Stimulated activated CD4-positive, alpha-beta T cell treated with anti-CD3 and anti-CD28 coated beads, Interleukin-15, amount 100 ng/mL, for 24 hours (primary cell): ENCODE results near the gene MAP7D1.

Experiments used
- DNase-seq: peaks from one replicate; pipeline ENCODE4 v3.0.0-alpha.2; 2020

MAP7D1 gene

DNA sequence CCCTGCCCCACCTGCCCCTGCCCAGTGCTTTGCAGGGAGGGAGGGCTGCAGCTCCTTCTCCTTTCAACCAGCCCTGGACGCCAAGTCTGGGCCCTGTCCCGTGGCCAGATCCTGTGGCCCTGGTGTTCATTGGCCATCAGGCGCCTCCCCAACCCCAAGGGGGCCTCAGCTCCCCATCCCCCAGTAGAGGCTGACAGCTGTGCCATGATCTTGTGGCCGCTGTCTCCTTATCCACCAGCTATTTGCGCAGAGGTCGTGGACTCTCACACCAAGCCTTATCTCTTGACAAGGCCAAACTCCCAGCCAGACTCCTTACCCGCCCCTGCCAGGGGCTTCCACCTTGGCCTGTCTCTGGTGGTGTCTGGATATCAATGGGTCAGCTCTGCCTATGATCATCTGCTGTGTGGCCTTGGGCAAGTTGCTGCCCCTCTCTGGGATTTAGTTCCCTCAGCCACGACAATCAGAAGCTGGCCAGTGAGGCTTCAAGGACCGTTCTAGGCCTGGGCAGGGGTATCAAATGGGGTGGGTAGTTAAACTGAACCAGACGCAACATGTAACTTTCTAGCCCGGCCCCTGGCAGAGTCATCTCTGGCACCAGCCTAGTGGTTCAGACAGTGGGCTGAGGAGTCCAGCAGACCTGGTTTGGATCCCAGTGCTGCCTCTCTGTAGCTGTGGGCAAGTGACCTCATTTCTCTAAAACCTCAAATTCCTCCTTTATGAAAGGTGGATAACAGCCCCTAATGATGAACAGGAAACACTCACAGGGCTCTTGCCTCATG, 27.6 kb upstream of the MAP7D1 start:
- no peak for DNase-seq

DNA sequence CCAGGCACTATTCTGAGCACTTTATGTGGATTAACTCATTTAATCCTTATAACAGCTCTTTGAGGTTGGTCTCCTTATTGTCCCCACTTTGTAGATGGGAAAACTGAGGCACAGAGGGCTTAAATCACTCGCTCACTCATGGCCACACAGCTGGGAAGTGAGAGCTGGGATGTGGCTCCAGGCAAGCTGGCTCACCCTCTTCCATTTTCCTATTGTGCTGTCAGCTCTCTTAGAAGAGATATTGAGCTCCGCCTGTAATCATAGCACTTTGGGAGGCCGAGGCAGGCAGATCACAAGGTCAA, 27.1 kb upstream of the MAP7D1 start:
- no peak for DNase-seq

DNA sequence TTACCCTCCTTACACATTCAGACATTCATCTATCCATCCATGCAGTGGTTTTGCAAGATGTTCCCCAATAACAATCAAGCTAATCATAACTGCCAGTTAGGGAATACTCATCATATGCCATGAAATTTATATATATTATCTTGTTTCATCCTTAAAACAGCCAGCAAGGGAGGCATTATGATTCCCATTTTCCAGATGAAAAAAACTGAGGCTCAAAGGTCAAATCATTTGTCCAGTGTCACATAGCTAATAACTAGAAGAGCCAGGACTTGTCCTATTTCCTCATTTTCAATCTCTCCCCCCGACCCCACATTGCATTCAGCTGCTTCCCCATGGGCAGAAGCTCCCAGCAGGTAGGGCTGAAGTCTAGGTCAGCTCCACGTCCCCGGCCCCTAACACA, 23.9 kb upstream of the MAP7D1 start:
- DNase-seq: no peak

- DNase-seq: no peak
Observed at GRCh38 chr1:36133484-36133883, 22.5 kb upstream of the MAP7D1 start.

- no peak for DNase-seq
Observed at GRCh38 chr1:36134031-36134430, 21.9 kb upstream of the MAP7D1 start.

DNA sequence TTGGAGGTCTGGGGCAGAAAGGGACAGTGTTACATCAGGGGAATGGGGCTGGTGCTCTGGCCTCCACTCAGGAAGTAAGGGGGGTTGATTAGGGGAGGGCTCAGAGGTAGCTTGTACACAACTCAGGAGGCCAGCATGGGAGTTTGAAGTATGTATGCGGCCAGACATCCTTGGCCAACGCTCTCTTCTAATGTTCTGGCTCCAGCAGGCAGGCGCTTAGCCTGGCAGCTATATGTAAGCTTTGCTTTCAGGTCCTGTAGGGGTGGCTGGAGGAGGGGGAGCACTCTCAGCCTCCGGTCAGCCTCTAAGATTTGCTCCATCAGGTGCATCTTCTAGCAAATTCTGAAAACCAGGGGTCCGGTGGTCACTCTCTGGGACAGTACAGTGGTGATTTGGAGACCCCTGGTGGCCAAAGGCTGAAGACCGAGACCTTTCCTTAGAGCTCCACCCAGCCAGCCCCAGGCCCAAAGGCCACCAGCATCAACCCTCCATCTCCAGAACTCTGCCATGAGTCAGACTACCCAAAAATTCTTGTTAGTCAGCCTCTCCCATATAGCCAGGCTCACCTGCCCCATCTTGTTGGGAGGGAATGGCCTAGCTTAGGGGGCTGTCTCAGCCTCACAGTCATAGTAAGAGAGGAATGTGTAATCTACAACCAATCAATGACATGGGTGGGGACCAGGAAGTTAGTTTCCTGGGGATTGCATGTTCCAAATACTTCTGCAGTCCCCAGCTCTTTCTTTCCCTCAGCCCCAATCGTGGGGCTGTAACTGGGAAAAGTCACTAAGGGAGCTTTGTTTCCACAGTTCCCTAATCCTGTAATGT, 21.2 kb upstream of the MAP7D1 start:
- DNase-seq: peak; percentile 58

- DNase-seq: no peak
Observed at GRCh38 chr1:36135330-36135667, 20.7 kb upstream of the MAP7D1 start.

DNA sequence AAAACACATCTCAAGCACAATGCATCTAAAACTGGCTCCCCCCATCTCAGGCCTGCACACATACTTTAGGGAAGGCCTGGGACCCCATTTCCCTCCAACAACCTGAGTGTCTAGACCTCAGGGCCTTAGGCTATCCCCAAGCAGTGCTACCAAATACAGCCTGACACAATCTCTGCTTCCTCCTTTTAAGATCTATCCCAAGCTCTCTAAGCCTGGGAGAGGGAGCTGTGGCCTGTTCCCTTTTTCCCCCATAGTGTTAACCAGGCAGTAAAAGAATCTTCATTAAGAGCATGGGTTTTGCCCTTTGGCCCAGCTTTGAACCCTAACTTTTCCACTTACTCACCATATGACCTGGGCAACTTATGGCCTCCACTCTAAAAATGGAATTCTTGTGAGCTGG, 20.2 kb upstream of the MAP7D1 start:
- DNase-seq: no peak

GRCh38 chr1:36136535-36136934, 19.4 kb upstream of the MAP7D1 start:
- DNase-seq: no peak

DNA sequence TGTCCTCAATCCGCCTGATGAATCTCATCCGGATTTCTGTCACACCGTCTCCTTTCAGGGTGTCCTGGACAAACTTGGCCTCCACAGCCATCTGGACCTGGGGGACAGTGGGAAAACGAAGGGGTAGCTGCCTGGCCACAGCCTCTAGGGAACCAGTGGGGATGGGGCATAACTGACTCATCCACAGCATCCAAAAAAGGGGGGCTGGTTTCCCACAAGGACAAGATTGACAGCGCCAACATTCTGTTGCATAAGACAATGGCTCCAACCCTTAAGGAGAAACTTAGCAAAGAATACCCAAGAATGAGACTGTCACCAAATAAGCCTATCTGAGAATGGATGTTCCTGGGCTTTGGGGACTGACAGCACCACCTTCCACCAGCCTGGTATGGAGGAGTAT, 18.7 kb upstream of the MAP7D1 start:
- DNase-seq: no peak

DNA sequence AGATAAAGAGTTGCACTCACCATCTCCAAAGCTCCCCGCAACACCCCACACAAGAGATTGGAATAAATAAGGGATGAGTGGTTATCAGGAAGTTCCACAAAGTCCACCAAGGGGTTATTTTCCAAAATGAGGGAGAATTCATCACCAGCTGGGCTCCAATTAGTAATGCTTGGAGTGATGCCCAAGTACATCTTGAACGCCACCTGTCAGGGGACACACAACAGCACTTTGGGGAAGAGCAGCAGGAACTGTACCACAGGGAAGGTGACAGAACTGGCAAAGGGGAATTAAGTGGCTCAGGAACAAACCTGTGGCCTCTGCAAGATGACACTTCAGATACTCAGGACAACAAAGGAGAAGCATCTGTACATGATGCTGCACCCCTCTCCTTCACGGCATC, 18.2 kb upstream of the MAP7D1 start:
- no peak for DNase-seq

DNA sequence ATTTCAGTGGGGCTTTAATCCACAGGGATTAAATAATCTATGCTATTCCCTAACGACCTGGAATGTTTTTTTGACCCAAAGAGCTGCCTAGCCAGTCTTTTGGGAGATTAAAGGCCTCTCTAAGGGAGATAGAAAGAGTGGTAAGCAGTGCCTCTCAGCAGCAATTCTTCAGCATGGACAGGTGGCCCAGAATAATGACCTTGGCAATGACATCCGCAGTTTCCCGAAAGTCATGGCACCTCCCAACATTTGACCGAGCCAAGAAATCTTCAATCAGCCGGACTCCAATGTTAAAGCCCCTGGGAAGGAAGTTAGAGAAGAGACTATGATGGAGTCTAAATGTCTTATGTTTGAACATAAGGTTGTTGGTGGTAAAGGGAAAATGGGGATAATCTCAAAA, 16.4 kb upstream of the MAP7D1 start:
- DNase-seq: no peak

- no peak for DNase-seq
Observed at GRCh38 chr1:36142121-36142520, 13.8 kb upstream of the MAP7D1 start.

GRCh38 chr1:36143424-36143823, 12.5 kb upstream of the MAP7D1 start:
- no peak for DNase-seq

- DNase-seq: no peak
Observed at GRCh38 chr1:36144413-36144812, 11.5 kb upstream of the MAP7D1 start.

DNA sequence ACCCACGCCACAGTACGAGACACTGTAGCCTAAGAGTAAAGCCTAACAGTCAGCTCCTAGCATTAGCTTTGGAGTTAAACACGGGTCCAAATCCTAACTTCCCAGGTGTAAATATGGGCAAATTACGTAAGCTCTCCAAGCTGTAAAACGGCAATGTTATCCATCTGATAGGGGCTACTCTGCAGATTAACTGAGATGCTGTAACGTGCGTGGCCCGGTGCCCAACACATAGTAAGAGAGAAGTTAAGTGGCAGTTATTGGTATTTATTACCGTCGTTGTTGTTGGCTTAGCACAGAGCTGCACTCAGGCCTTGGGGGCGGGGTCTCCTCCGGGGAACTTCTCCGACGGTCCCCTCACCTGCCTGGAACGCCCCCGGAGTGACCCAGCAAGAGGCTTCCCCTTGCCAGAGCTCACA, 7.1 kb upstream of the MAP7D1 start:
- no peak for DNase-seq

DNA sequence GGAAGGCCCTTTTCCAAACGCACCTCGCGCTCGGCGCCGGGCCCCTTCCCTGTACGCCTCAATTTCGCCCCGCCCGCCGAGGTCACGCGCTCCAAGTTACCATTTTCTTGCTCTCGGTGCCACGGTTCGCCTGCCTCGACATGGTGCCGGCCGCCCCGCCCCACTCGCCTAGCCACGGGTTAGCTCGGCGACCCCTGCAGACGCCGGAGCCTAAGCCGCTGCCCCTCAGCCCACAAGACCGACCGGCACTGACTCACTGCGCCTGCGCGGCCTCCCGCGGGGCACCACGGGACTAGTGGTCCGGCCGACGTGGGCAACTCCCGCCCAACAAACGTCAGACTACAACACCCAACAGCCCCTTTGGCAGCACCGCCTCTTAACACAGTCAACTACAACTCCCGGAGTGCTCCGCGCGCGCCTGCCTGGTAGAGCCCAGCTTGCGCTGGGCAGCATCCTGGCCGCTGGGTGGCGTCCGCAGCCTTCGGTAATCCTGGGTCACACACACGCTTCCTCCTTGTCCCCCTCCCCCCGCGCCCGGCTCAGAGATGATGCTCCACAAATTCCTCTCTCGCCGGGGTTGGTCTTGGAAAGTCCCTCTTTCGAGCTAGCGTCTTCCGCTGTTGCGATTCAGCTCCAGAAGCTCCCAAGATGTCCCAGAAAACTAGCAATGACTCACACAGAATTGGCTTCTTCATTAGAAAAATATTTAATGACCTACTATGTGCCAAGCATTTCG, 6.6 kb upstream of the MAP7D1 start, which contains the start of gene TRAPPC3:
Gene TRAPPC3 (minus strand): TSS at position 250 of the 736 bp plus-strand sequence. CDS start 108 bp downstream, at position 142.
- peak; percentile 100 for DNase-seq

- no peak for DNase-seq
Observed at GRCh38 chr1:36149973-36150295, 6.0 kb upstream of the MAP7D1 start.

DNA sequence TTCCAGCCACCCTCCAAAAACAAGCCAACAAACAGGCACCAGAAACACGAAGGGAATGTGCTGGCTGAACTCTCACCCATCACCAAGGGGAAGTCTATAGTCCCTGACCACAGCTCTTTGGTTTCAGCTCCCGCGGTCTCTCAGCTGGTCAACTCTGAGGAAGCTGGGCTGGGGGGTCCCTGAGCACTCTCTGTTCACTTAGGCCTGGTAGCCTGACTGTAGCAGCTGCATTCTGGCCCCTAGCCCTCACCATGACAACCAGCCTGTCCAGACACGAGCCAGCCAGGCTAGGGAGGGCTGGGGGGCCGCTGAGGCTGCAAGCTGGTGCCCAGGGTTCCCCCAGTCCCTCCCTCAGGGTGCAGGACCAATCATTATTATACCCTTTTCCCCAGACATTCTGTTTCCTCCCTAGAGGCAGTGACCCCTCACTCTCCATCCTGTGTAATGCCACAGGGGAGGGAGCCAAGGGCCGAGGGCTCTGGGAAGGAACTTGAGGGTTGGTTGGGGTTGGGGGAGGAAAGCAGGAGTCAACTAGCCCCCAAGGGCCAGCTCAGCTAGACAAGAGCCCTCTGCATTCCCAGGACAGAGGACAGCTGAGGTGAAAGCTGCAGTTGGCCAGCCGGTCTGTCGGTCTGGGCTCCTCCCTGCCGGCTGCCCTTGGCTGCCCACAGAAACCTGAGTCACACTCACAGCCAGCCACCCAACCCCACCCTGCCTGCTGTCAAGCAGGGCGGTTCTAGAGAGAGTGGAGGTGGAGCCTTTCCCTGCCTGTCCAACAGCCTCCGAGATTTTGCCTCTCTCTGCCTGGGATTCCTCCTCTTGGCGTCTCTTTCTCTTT, 5.4 kb upstream of the MAP7D1 start:
- peak; percentile 86 for DNase-seq

DNA sequence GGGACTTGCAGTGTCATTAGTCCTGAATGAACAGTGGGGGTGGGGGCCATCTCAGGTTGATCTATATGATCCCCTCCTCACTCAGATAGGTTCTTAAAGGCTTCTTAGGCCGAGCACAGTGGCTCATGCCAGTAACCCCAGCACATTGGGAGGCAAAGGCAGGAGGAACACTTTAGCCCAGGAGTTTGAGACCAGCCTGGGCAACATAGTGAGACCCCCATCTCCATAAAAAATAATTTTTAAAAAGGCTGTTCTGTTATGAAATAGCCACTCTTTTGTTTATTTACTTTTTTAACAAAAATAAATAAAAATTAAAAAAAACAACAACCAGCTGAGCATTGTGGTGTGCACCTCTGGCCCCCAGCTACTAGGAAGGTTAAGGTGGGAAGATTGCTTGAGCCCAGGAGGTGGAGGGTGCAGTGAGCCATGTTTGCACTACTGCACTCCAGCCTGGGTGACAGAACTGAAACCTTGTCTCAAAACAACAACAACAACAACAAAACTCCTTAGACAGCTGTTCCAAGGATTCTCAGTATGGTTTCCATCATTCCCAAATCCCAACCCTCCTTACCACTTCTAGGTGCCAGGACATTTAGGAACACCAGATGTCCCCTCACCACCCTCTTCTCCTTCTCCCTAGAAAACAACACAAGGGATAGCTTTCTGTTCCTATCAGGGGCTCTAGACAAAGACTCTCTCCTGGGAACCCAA, 4.7 kb upstream of the MAP7D1 start:
- no peak for DNase-seq

DNA sequence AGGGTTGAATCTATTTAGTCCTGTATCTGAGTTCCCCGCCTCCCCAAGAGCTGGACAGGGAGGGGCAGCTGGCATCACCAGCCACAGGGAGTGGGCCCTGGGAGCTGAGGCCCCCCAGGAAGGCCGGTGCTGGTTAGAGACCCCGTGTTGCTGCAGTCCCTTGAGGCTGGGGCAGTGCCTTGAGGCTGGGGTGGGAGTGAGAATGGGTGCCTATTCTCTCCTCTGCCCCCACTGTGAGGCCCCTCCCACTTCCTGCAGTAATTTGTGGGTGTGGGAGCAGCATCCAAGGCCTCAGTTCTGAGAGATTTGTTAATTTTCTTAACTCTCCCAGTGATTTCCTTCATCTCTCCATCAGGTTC, 4.1 kb upstream of the MAP7D1 start:
- peak; percentile 69 for DNase-seq

DNA sequence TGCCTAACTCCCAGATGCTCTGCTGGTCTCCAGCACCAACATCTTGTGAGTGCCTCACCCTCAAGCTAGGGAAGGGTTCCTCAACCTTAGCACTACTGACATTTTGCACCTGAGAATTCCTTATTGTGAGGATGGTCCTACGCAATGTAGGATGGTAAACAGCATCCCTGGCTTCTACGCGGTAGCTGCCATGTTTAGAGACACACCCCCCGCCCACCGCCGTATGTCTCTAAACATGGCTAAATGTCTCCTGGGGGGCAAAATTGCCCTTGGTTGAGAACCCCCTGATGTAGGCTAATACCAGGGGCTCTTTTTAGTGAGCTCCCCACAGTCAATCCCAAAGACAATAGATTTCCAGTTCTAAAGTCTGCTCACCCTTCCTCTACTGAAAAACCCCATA, 2.5 kb upstream of the MAP7D1 start:
- DNase-seq: no peak

DNA sequence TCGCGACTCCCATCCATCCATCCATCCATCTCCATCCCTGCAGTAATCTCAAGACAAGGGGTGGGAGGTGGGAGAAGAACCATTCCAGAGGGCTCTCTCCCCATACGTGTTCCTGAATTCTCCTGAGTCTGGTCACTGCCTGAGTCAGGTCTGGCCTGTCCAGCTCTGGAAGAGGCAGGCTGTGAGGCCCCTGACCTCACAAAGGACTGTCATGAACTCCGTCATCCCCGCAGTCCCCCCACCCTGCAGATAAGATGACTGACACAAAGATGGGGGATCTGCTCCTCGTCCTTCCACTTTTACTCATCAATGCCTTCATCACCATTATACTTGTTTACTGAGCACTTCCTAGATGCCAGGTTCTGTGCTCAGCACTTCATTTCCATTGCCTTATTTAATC, 1.6 kb upstream of the MAP7D1 start:
- no peak for DNase-seq
